Body of pancreas (tissue), 4 donors: ENCODE data around the gene TMEM247. TPM values are rescaled to one million over a fixed set of nuclear protein-coding genes. Genes with fewer than 3 reads are reported as not detected.

ENCODE experiments used
- ATAC-seq: fragments of 150-250 bp; one replicate; pipeline ENCODE4 v1.9.1; 2016
- DNase-seq, 4 donors: peaks; one replicate each; pipeline ENCODE4 v3.0.0-alpha.2; 2019
- H3K27ac ChIP-seq, 4 donors: fragments of 200-600 bp; sonication (generic); 1 replicate in 3 of 4; 2 replicates in 1 of 4; pipeline versions ENCODE4 v1.5.1 to v1.6.1; 2016 to 2019; ENCODE audit warnings: mild to moderate bottlenecking in 1 of 4, mixed read lengths in 1 of 4, moderate library complexity in 1 of 4
- H3K27me3 ChIP-seq, 2 donors: fragments of 200-600 bp; sonication (generic); one replicate each; pipeline ENCODE4 v1.6.0; 2016; ENCODE audit warnings: mild to moderate bottlenecking in 1 of 2
- H3K36me3 ChIP-seq, 2 donors: fragments of 200-600 bp; sonication (generic); replicated peaks in 1 of 2; 2 replicates each; pipeline ENCODE4 v1.5.1; 2016; ENCODE audit warnings: low read depth in 2 of 2; ENCODE audit not compliant: insufficient read depth in 1 of 2
- H3K4me1 ChIP-seq: fragments of 200-600 bp; sonication (generic); one replicate; pipeline ENCODE4 v1.6.0; 2016
- H3K4me3 ChIP-seq, 2 donors: fragments of 200-600 bp; sonication (generic); 1 replicate in 1 of 2; 2 replicates in 1 of 2; pipeline ENCODE4 v1.5.1; 2016 to 2019
- H3K9me3 ChIP-seq, 3 donors: fragments of 200-600 bp; sonication (generic); 1 replicate in 2 of 3; 2 replicates in 1 of 3; pipeline ENCODE4 v1.5.1; 2016
- POLR2A ChIP-seq, 3 donors: fragments of 450-650 bp; IDR thresholded peaks; one replicate each; pipeline ENCODE4 v1.6.1; 2016; ENCODE audit warnings: antibody characterized with exemption in 3 of 3, mild to moderate bottlenecking in 2 of 3
- WGBS, 2 donors: methylation state at CpG; one replicate each; pipeline ENCODE4 v1.1.5; 2017; 5-methylcytosine and 5-hydroxymethylcytosine counted together
- intact Hi-C: fragments of 100-400 bp; cut with DNase I; formaldehyde crosslinking; loops from one replicate; pipeline ENCODE4 v1.15.1; 2023
- total RNA-seq, 2 donors: library from RNA; depleted of rRNA; stranded (reverse); fragments of >200 nt; gene quantifications; one replicate each; pipeline ENCODE4 v1.1.0, GENCODE V29; 2016
- TF ChIP-seq, protein P1 (sequence below), 7 experiments: fragments of 450-650 bp in 4 of 7; fragments of 200-600 bp in 3 of 7; sonication (generic) in 3 of 7; IDR thresholded peaks; one replicate each; pipeline ENCODE4 v1.5.1; 2016 to 2019; ENCODE audit warnings: antibody characterized with exemption in 7 of 7

TMEM247 gene
- total RNA-seq, 2 donors from 2014 or later = not detected

DNA sequence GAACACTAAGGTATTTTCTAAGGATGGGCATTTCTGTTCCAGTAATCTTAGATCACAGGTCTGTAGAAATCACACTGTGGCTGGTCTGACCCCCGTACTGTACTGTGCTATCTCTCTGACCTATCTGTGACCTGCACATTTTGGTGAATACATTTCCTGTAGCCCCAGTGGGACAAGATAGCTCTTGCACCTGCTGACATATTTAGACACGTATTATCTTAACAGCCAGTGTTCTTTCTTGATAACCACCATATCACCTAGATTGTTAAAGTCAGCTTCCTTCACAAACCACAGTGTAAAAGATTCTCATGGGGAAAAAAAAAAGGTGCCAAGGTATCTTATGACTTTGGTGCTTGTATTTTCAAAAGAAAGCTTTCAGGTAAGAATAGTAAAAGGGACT lies 39.8 kb upstream of the TMEM247 start:
- no peak overlapping the region for H3K27ac ChIP-seq
- 59 to 71% methylated on average over 2 of the region's 2 CpGs for WGBS, 2 donors
- no peaks in the 10 kb centered on the region for H3K9me3 ChIP-seq
- DNase-seq (no peak), ATAC-seq (no peak)
- intact Hi-C loops = no loop called here
- H3K4me3 ChIP-seq = no peak overlapping the region
- TF ChIP-seq POLR2A (IDR thresholded peaks at IDR 0.05) = no peak
- TF ChIP-seq, protein P1, sequence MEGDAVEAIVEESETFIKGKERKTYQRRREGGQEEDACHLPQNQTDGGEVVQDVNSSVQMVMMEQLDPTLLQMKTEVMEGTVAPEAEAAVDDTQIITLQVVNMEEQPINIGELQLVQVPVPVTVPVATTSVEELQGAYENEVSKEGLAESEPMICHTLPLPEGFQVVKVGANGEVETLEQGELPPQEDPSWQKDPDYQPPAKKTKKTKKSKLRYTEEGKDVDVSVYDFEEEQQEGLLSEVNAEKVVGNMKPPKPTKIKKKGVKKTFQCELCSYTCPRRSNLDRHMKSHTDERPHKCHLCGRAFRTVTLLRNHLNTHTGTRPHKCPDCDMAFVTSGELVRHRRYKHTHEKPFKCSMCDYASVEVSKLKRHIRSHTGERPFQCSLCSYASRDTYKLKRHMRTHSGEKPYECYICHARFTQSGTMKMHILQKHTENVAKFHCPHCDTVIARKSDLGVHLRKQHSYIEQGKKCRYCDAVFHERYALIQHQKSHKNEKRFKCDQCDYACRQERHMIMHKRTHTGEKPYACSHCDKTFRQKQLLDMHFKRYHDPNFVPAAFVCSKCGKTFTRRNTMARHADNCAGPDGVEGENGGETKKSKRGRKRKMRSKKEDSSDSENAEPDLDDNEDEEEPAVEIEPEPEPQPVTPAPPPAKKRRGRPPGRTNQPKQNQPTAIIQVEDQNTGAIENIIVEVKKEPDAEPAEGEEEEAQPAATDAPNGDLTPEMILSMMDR (IDR thresholded peaks at IDR 0.05) = no peak
- H3K27me3 ChIP-seq = no peaks in the 10 kb centered on the region
- no peaks in the 10 kb centered on the region for H3K4me1 ChIP-seq
- H3K36me3 ChIP-seq = no peaks in the 10 kb centered on the region

- H3K9me3 ChIP-seq = no peaks in the 10 kb centered on the region
- intact Hi-C loops = no loop called here
- WGBS, 2 donors = 57 to 70% methylated on average over 7 of the region's 7 CpGs
- ATAC-seq (no peak), DNase-seq (no peak)
- no peaks in the 10 kb centered on the region for H3K27me3 ChIP-seq
- H3K4me1 ChIP-seq = no peaks in the 10 kb centered on the region
- H3K36me3 ChIP-seq = no peaks in the 10 kb centered on the region
- TF ChIP-seq POLR2A (IDR thresholded peaks at IDR 0.05) = no peak
- TF ChIP-seq, protein P1 (IDR thresholded peaks at IDR 0.05) = no peak
- H3K27ac ChIP-seq = no peak overlapping the region
- no peak overlapping the region for H3K4me3 ChIP-seq
Observed at GRCh38 chr2:46441838-46442712, 37.3 kb upstream of the TMEM247 start.

DNA sequence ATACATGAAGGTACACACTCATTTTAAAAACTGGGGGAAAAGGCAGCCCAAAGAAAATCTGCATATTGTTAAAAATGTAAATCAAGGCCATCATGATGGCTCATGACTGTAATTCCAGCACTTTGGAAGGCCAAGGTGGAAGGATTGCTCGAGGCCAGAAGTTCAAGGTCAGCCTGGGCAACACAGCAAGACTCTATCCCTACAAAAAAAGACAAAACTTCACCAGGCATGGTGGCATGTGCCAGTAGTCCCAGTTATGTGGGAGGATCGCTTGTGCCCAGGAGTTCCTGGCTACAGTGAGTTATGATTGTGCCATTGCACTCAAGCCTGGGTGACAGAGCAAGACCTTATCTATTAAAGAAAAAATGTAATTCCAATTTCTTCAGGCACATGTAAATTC lies 34.6 kb upstream of the TMEM247 start:
- DNase-seq (no peak), ATAC-seq (no peak)
- Histone ChIP-seq H3K27me3 (no peaks in the 10 kb centered on the region), H3K27ac (no peak overlapping the region), H3K4me1 (no peaks in the 10 kb centered on the region), H3K4me3 (no peak overlapping the region), H3K9me3 (no peaks in the 10 kb centered on the region), H3K36me3 (no peaks in the 10 kb centered on the region)
- no peak for TF ChIP-seq POLR2A (IDR thresholded peaks at IDR 0.05)
- TF ChIP-seq, protein P1 (IDR thresholded peaks at IDR 0.05) = no peak
- intact Hi-C loops = no loop called here
- WGBS, 2 donors = 79 to 95% methylated on average over 2 of the region's 2 CpGs

DNA sequence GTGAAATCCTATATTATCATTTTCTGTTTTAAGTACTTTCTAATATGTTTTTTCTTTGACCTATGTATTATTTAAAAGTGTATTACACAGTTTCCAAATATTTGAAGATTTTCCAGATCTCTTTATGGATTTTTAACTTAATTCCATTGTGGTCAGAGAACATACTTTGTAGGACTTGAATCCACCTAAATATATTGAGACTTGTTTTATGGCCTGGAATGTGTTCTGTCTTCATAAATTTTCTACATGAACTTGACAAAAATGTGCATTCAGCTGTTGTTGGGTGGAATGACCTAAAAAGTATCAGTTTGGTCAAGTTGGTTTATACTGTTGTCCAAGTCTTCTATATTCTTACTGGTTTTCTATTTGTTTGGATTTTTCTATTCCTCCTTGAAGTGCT lies 33.8 kb upstream of the TMEM247 start:
- no peak for ATAC-seq
- H3K27me3 ChIP-seq = no peaks in the 10 kb centered on the region
- intact Hi-C loops = no loop called here
- TF ChIP-seq POLR2A (IDR thresholded peaks at IDR 0.05) = no peak
- TF ChIP-seq, protein P1 (IDR thresholded peaks at IDR 0.05) = no peak
- H3K36me3 ChIP-seq = no peaks in the 10 kb centered on the region
- no peaks in the 10 kb centered on the region for H3K9me3 ChIP-seq
- H3K4me3 ChIP-seq = no peak overlapping the region
- no peak for DNase-seq
- H3K27ac ChIP-seq = no peak overlapping the region
- no peaks in the 10 kb centered on the region for H3K4me1 ChIP-seq
